ENCODE measurements around the gene HOXB6.

GRCh38 chr17:48621410-48622392 lies 16.9 kb upstream of the HOXB6 start:
- TF ChIP-seq CTCF (IDR thresholded peaks at IDR 0.05; ENCODE audit: low read depth, low read length, missing input control) = no peak
- no peak for TF ChIP-seq EGR1 (IDR thresholded peaks at IDR 0.05; ENCODE audit: low read depth in 2 of 2)
